Mesendoderm (in vitro differentiated cells): ENCODE results near the gene CACYBP.

Experiments used
- DNase-seq: peaks from one replicate; pipeline ENCODE4 v3.0.0; 2013
- H2AK5ac ChIP-seq: 2 replicates; pipeline ENCODE4 v1.6.1; 2013; ENCODE audit warnings: low read length, inconsistent platforms
- H2BK120ac ChIP-seq: 2 replicates; pipeline ENCODE4 v1.6.1; 2013; ENCODE audit warnings: low read depth, mild to moderate bottlenecking, low read length, moderate library complexity, mixed read lengths
- H2BK15ac ChIP-seq: replicated peaks from 2 replicates; pipeline ENCODE4 v1.6.1; 2013; ENCODE audit warnings: low read depth, mild to moderate bottlenecking, moderate library complexity
- H2BK5ac ChIP-seq: 2 replicates; pipeline ENCODE4 v1.6.1; 2013; ENCODE audit warnings: low read length, inconsistent platforms
- H3K18ac ChIP-seq: 2 replicates; pipeline ENCODE4 v1.6.1; 2013; ENCODE audit warnings: mild to moderate bottlenecking, low read length, mixed read lengths
- H3K23ac ChIP-seq: one replicate; pipeline ENCODE4 v1.6.1; 2013; ENCODE audit warnings: low read length
- H3K27ac ChIP-seq: 2 replicates; pipeline ENCODE4 v1.5.1; 2013; ENCODE audit warnings: low read depth, mild to moderate bottlenecking, inconsistent platforms, low read length, moderate library complexity
- H3K27me3 ChIP-seq: 2 replicates; pipeline ENCODE4 v1.6.1; 2013; ENCODE audit warnings: low read length, control low read depth, mild to moderate bottlenecking, inconsistent platforms; ENCODE audit not compliant: insufficient read depth, poor library complexity
- H3K36me3 ChIP-seq: 2 replicates; pipeline ENCODE4 v1.6.1; 2013; ENCODE audit warnings: low read length, inconsistent platforms; ENCODE audit not compliant: control insufficient read depth, insufficient read depth
- H3K4ac ChIP-seq: one replicate; pipeline ENCODE4 v1.6.1; 2013; ENCODE audit warnings: low read depth, mild to moderate bottlenecking, low read length, moderate library complexity
- H3K4me1 ChIP-seq: 2 replicates; pipeline ENCODE4 v1.6.1; 2013; ENCODE audit warnings: low read depth, low read length, inconsistent platforms; ENCODE audit not compliant: control insufficient read depth
- H3K4me2 ChIP-seq: 2 replicates; pipeline ENCODE4 v1.6.1; 2013; ENCODE audit warnings: low read length
- H3K4me3 ChIP-seq: 2 replicates; pipeline ENCODE4 v1.5.1; 2013; ENCODE audit warnings: mild to moderate bottlenecking, low read length
- H3K56ac ChIP-seq: one replicate; pipeline ENCODE4 v1.6.1; 2013; ENCODE audit warnings: low read length
- H3K79me1 ChIP-seq: 2 replicates; pipeline ENCODE4 v1.6.1; 2013; ENCODE audit warnings: low read length, inconsistent platforms
- H3K79me2 ChIP-seq: 2 replicates; pipeline ENCODE4 v1.6.1; 2013; ENCODE audit warnings: mild to moderate bottlenecking, low read length; ENCODE audit not compliant: control insufficient read depth, insufficient read depth
- H3K9ac ChIP-seq: 2 replicates; pipeline ENCODE4 v1.6.1; 2013; ENCODE audit warnings: low read length, inconsistent platforms
- H4K5ac ChIP-seq: one replicate; pipeline ENCODE4 v1.6.1; 2013; ENCODE audit warnings: low read length
- H4K8ac ChIP-seq: one replicate; pipeline ENCODE4 v1.6.1; 2013; ENCODE audit warnings: low read depth, mild to moderate bottlenecking, control low read depth, low read length, moderate library complexity
- WGBS: extraction: QIAGEN DNeasy Blood & Tissue Kit; methylation state at CpG from one replicate; pipeline ENCODE4 v1.1.7; 2013; ENCODE audit warnings: low lambda C conversion rate, missing lambda C conversion rate; ENCODE audit not compliant: insufficient coverage; ENCODE audit errors: extremely low coverage; 5-methylcytosine and 5-hydroxymethylcytosine counted together

Gene CACYBP

GRCh38 chr1:174964972-174965361, 34.8 kb upstream of the CACYBP start:
- H3K79me1 ChIP-seq = no peaks in the 10 kb centered on the region
- H3K4me3 ChIP-seq = no peak overlapping the region
- peak overlapping the region; percentile 17 for H2BK5ac ChIP-seq
- WGBS = no CpG with 5 or more reads among the region's 1 CpG
- H3K36me3 ChIP-seq = no peaks in the 10 kb centered on the region
- no peak overlapping the region for H3K4ac ChIP-seq
- H3K56ac ChIP-seq = peak overlapping the region; percentile 52
- no peak overlapping the region for H4K5ac ChIP-seq
- no peaks in the 10 kb centered on the region for H3K79me2 ChIP-seq
- H2BK15ac ChIP-seq = no peak overlapping the region
- H4K8ac ChIP-seq = no peak overlapping the region
- H3K9ac ChIP-seq = no peak overlapping the region
- peak overlapping the region; percentile 65 for H3K27ac ChIP-seq
- H2AK5ac ChIP-seq = no peak overlapping the region
- peak overlapping the region; percentile 51 for H2BK120ac ChIP-seq
- peak overlapping the region; percentile 92 for H3K18ac ChIP-seq
- no peak overlapping the region for H3K4me2 ChIP-seq
- DNase-seq = peak; percentile 48
- H3K4me1 ChIP-seq = peaks cover 7% of the 10 kb centered on the region
- no peak overlapping the region for H3K23ac ChIP-seq
- H3K27me3 ChIP-seq = no peaks in the 10 kb centered on the region

- DNase-seq = peak; percentile 81
- WGBS = no CpG with 5 or more reads among the region's 3 CpGs
These were observed 34.3 kb upstream of the CACYBP start for GRCh38 chr1:174965362-174966007.

DNA sequence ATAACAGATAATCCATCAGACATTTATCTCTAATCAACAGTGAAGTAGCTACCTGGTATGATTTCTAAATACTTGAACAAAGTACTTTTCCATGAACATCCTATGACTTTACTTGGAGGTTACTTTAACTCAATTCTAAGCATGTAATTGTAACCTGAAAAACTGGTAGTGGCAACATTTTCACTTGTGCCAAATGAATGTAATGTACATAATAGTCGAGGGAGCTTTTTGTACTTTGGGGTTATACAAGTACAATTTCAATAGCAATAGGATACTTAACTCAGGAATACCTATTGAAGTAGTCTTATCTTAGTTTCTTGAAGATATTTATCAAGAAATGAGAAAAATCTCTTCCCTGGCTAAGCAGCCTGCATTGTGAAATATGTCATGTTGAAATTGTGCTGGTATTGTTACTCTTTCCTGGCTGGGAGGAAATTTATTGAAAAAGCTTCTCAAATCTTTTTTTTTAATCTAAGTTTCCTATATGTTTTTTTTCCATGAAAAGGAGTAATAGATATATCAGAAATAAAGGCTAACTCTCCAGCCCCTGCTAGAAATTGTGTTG, 33.7 kb upstream of the CACYBP start:
- Histone ChIP-seq H3K56ac (no peak overlapping the region), H2BK15ac (no peak overlapping the region), H3K4me3 (no peak overlapping the region), H3K23ac (no peak overlapping the region), H2BK5ac (no peak overlapping the region), H3K36me3 (no peaks in the 10 kb centered on the region), H4K8ac (no peak overlapping the region), H3K4me1 (peaks cover 7% of the 10 kb centered on the region), H3K27ac (no peak overlapping the region), H3K4me2 (no peak overlapping the region), H3K79me2 (no peaks in the 10 kb centered on the region), H3K27me3 (no peaks in the 10 kb centered on the region), H2BK120ac (no peak overlapping the region), H3K4ac (no peak overlapping the region), H3K18ac (no peak overlapping the region), H3K9ac (no peak overlapping the region), H3K79me1 (no peaks in the 10 kb centered on the region), H4K5ac (no peak overlapping the region), H2AK5ac (no peak overlapping the region)
- no peak for DNase-seq
- no CpG with 5 or more reads among the region's 1 CpG for WGBS

More at GRCh38 chr1:174965362-174966007, 34.3 kb upstream of the CACYBP start:
- H3K4me2 ChIP-seq = no peak overlapping the region
- H3K79me2 ChIP-seq = no peaks in the 10 kb centered on the region
- no peak overlapping the region for H4K5ac ChIP-seq
- no peaks in the 10 kb centered on the region for H3K79me1 ChIP-seq
- no peaks in the 10 kb centered on the region for H3K27me3 ChIP-seq
- H3K4me3 ChIP-seq = no peak overlapping the region
- H3K56ac ChIP-seq = peak overlapping the region; percentile 52
- H2AK5ac ChIP-seq = no peak overlapping the region
- H3K4me1 ChIP-seq = peaks cover 7% of the 10 kb centered on the region
- H3K36me3 ChIP-seq = no peaks in the 10 kb centered on the region
- peak overlapping the region; percentile 65 for H3K27ac ChIP-seq
- H3K18ac ChIP-seq = peak overlapping the region; percentile 92
- no peak overlapping the region for H3K4ac ChIP-seq
- peak overlapping the region; percentile 15 for H2BK5ac ChIP-seq
- H2BK15ac ChIP-seq = no peak overlapping the region
- H3K9ac ChIP-seq = peak overlapping the region; percentile 14
- no peak overlapping the region for H4K8ac ChIP-seq
- peak overlapping the region; percentile 51 for H2BK120ac ChIP-seq
- no peak overlapping the region for H3K23ac ChIP-seq

DNA sequence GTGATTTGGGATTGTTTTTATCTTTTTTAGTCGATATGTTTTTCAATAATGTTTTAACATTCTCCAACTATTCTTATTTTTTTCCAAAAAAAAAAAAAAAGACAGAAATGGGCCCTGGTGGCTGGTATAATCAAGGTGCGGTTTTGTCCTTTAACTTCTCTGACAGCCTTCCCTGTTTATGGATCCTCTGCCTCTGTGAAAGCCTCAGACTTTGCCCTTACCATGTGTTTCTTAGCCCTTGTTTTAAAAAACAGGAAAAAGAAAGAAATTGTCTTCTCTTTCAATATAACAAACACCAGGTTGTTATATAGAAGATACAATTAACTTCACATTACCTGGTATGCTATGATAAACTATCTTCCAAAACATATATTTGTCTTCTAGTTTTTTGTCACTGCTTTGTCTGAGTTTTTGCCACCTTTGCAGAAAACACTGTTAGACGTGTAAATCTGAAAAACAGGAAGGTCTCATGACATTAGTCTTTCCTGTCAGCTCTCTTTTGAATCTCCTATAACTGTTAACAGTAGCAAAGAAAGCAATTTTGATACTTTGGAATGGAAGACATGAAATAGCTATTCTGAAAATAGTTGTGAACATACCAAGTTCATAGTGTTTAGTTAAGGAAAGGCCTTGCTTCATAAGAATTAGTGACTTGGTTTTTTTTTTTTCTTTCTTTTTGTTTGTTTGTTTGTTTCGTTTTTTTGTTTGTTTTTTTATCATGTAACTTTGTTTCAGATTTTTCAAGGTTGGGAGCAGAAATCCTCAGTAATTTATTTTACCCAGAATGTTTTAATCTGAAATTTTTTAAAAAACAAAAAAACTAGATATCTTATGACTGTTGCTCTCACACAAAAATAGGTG, 31.7 kb upstream of the CACYBP start:
- no peaks in the 10 kb centered on the region for H3K36me3 ChIP-seq
- H3K9ac ChIP-seq = no peak overlapping the region
- H3K4me1 ChIP-seq = peaks cover 11% of the 10 kb centered on the region
- no peak overlapping the region for H3K23ac ChIP-seq
- no peak overlapping the region for H3K4ac ChIP-seq
- DNase-seq = no peak
- H3K79me2 ChIP-seq = no peaks in the 10 kb centered on the region
- no peak overlapping the region for H3K4me2 ChIP-seq
- H3K18ac ChIP-seq = no peak overlapping the region
- no peak overlapping the region for H3K4me3 ChIP-seq
- no peak overlapping the region for H2AK5ac ChIP-seq
- H2BK5ac ChIP-seq = no peak overlapping the region
- H3K79me1 ChIP-seq = no peaks in the 10 kb centered on the region
- no peak overlapping the region for H4K5ac ChIP-seq
- H3K27me3 ChIP-seq = no peaks in the 10 kb centered on the region
- no peak overlapping the region for H3K56ac ChIP-seq
- no peak overlapping the region for H2BK15ac ChIP-seq
- no peak overlapping the region for H2BK120ac ChIP-seq
- WGBS = no CpG with 5 or more reads among the region's 4 CpGs
- no peak overlapping the region for H3K27ac ChIP-seq
- no peak overlapping the region for H4K8ac ChIP-seq

- H2BK15ac ChIP-seq = no peak overlapping the region
- peaks cover 11% of the 10 kb centered on the region for H3K4me1 ChIP-seq
- H3K18ac ChIP-seq = no peak overlapping the region
- no peak overlapping the region for H2BK5ac ChIP-seq
- no peaks in the 10 kb centered on the region for H3K79me2 ChIP-seq
- H3K4me3 ChIP-seq = no peak overlapping the region
- no peaks in the 10 kb centered on the region for H3K79me1 ChIP-seq
- no peak overlapping the region for H3K23ac ChIP-seq
- H3K27ac ChIP-seq = no peak overlapping the region
- H3K27me3 ChIP-seq = no peaks in the 10 kb centered on the region
- H3K36me3 ChIP-seq = no peaks in the 10 kb centered on the region
- H4K8ac ChIP-seq = no peak overlapping the region
- no peak overlapping the region for H3K9ac ChIP-seq
- H2BK120ac ChIP-seq = no peak overlapping the region
- no peak overlapping the region for H3K4ac ChIP-seq
- WGBS = no CpG with 5 or more reads among the region's 5 CpGs
- no peak overlapping the region for H3K56ac ChIP-seq
- peak overlapping the region; percentile 63 for H2AK5ac ChIP-seq
- H3K4me2 ChIP-seq = no peak overlapping the region
- no peak overlapping the region for H4K5ac ChIP-seq
- no peak for DNase-seq
These were observed 30.9 kb upstream of the CACYBP start for GRCh38 chr1:174968750-174969244.
